Lower leg skin (tissue), 4 donors: ENCODE results near the gene COPB1. TPM values are rescaled to one million over a fixed set of nuclear protein-coding genes. Genes with fewer than 3 reads are reported as not detected.

Source experiments
- DNase-seq, 2 donors: peaks; one replicate each; pipeline ENCODE4 v3.0.0-alpha.2; 2019; ENCODE audit warnings: low spot score in 2 of 2
- H3K4me3 ChIP-seq: fragments of 200-600 bp; sonication (generic); 2 replicates; pipeline ENCODE4 v1.5.1; 2017; ENCODE audit warnings: mild to moderate bottlenecking, low read depth; ENCODE audit not compliant: poor library complexity, severe bottlenecking
- POLR2A ChIP-seq, 2 donors: fragments of 450-650 bp; IDR thresholded peaks; one replicate each; pipeline ENCODE4 v1.6.1; 2016 to 2017; ENCODE audit warnings: antibody characterized with exemption in 2 of 2, mild to moderate bottlenecking in 1 of 2, moderate library complexity in 1 of 2
- WGBS, 2 donors: methylation state at CpG; one replicate each; pipeline ENCODE4 v1.1.5; 2018; 5-methylcytosine and 5-hydroxymethylcytosine counted together
- intact Hi-C: fragments of 100-400 bp; cut with DNase I; formaldehyde crosslinking; loops from one replicate; pipeline ENCODE4 v1.15.0; 2023; ENCODE audit warnings: low total_unique reads
- total RNA-seq, 4 donors: library from RNA; depleted of rRNA; stranded (reverse); fragments of >200 nt; gene quantifications; one replicate each; pipeline ENCODE4 v1.1.0, GENCODE V29; 2016
- TF ChIP-seq, protein P1 (sequence below), 3 donors: fragments of 450-650 bp; IDR thresholded peaks; one replicate each; pipeline ENCODE4 v1.5.1; 2016; ENCODE audit warnings: antibody characterized with exemption in 3 of 3, mild to moderate bottlenecking in 3 of 3, moderate library complexity in 2 of 3

Gene COPB1
- total RNA-seq, 4 donors from 2014 or later, result 59.8 to 74.8 (median 65.0) TPM

DNA sequence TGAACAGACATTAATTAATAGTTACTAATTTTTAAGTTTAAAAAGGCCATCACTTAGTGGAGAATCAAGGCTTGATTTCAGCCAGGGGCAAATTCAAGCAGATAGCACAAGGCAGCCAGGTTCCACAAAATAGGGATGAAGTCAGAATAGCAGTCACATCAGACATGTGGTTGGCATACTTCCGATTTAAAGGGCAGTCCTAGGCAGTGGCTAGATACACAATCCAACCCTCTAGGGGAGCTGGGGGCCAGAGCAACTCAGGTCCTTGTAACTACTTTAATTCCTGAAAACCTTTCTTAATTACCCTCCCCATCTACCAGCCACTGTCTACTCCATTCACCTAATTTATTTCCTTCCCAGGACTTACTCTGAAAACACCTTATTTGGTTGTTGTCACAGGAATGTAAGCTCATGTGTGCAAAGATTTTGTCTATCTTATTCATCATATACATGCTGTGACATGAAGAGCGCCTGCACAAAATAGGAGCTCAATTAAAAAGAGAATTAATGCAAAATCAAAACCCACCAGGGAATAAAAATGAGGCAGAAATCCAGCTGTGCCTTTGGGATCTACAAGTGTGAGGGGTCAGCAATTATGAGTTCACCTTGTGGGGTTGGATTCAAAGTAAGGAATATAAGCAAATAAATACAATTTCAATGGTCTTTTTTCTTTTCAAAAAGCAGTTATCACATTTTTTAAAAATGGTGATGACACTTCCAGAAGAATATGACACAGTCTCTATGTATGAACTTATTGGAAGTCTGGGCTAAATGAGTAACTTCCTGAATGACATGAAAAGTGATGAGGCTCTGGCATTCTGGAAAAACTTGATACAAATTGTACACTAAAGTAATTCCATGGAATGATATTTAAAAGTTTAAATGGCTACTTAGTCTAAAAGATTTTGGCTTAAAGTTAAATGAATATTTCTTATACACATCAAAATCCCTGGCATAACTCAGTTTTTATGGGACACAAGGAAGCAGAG, 53.8 kb downstream of the COPB1 start:
- TF ChIP-seq, protein P1, sequence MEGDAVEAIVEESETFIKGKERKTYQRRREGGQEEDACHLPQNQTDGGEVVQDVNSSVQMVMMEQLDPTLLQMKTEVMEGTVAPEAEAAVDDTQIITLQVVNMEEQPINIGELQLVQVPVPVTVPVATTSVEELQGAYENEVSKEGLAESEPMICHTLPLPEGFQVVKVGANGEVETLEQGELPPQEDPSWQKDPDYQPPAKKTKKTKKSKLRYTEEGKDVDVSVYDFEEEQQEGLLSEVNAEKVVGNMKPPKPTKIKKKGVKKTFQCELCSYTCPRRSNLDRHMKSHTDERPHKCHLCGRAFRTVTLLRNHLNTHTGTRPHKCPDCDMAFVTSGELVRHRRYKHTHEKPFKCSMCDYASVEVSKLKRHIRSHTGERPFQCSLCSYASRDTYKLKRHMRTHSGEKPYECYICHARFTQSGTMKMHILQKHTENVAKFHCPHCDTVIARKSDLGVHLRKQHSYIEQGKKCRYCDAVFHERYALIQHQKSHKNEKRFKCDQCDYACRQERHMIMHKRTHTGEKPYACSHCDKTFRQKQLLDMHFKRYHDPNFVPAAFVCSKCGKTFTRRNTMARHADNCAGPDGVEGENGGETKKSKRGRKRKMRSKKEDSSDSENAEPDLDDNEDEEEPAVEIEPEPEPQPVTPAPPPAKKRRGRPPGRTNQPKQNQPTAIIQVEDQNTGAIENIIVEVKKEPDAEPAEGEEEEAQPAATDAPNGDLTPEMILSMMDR (IDR thresholded peaks at IDR 0.05), result no peak
- no peak for TF ChIP-seq POLR2A (IDR thresholded peaks at IDR 0.05)
- intact Hi-C loops, result no loop called here
- 71 to 76% methylated on average over 2 of the region's 2 CpGs for WGBS, 2 donors
- no peak overlapping the region for H3K4me3 ChIP-seq
- no peak for DNase-seq

DNA sequence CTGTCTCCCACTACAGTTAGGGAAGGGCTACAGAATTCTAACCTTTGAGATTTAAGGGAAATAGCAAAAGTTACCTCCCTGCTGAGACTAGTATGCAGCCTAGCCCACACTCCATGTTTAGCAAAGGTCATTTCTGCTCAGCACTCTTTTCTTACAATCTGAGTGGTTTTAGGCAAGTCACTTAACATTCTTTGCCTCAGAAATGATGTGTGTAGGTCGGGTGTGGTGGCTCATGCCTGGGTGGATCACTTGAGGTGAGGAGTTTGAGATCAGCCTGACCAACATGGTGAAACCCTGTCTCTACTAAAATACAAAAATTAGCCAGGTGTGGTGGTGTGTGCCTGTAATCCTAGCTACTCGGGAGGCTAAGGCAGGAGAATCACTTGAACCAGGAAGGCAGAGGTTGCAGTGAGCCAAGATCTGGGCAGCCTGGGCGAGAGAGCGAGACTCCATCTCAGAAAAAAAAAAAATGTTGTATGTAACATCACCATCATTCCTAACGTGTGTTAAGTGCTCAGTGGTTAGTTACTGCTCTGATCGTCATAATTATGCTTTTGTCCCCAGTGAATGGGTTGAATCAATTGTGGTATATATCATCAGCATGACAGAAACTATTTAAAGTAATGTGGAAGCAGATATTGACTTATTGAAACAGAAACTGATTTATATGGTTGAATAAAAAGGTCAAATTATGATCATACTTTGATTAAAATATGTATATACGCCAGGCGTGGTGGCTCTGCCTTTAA, 55.0 kb downstream of the COPB1 start:
- DNase-seq, result no peak
- TF ChIP-seq, protein P1 (IDR thresholded peaks at IDR 0.05), result no peak
- TF ChIP-seq POLR2A (IDR thresholded peaks at IDR 0.05), result no peak
- WGBS, 2 donors, result 90 to 91% methylated on average over 8 of the region's 8 CpGs
- no peak overlapping the region for H3K4me3 ChIP-seq
- intact Hi-C loops, result no loop called here

DNA sequence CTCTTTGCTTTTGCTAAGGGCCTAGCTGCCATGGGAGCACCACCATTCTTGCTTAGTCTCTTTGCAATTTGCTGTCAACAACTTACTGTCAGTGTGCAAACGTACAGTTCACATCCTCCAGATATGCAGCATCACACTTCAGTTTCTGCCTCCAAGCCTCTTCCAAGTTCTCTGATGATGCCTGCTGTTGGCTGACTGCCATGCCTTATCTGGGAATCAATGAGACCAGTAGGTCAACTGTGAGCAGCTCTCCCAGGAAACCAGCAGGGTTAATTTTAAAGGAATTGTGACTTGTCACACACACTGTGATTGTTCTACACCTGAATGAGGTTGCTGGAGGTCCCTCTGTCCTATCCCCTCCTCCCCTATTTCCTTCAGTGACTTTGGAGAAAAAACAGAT, 56.0 kb downstream of the COPB1 start:
- 64 to 71% methylated on average over 1 of the region's 1 CpG for WGBS, 2 donors
- DNase-seq, result no peak
- TF ChIP-seq, protein P1 (IDR thresholded peaks at IDR 0.05), result no peak
- TF ChIP-seq POLR2A (IDR thresholded peaks at IDR 0.05), result no peak
- no peak overlapping the region for H3K4me3 ChIP-seq
- intact Hi-C loops, result no loop called here

DNA sequence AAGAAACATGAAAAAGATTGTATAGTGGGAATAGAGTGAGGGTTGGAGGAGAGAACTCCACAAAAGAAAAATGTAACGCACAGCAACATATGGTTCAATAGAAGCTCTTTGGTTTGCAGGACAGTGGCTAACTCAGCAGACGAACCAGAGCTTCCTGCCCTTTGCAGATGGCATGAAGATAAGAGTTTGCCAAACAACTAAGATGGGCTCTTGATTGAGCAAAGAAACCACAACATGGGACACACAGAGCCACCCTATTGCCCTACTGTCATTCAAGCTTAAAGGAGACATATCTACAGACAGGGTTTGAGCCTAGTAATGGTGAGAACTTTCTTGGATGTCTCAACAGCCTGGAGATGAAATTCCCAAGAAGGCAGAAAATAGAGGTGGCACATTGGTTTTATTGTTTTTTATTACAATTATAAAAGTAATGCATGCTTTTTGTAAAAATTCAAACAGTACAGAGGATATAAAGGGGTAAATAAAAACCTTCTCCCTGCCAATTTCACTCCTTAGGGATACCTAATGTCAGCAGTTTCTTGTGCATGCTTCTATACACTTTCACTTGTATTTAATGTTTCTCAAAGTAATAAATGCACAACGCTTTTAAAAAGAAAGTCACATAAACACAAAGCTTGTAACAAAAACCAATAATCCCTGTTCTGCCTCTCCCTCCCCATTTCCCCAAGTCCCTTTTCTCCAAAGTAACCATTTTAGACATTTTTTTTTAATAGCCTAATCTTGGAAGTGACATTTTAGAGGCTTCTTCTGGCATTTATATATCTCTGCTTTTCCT, 63.7 kb downstream of the COPB1 start:
- no peak for DNase-seq
- intact Hi-C loops, result no loop called here
- 71 to 74% methylated on average over 3 of the region's 3 CpGs for WGBS, 2 donors
- TF ChIP-seq, protein P1 (IDR thresholded peaks at IDR 0.05), result no peak
- no peak for TF ChIP-seq POLR2A (IDR thresholded peaks at IDR 0.05)
- no peak overlapping the region for H3K4me3 ChIP-seq

DNA sequence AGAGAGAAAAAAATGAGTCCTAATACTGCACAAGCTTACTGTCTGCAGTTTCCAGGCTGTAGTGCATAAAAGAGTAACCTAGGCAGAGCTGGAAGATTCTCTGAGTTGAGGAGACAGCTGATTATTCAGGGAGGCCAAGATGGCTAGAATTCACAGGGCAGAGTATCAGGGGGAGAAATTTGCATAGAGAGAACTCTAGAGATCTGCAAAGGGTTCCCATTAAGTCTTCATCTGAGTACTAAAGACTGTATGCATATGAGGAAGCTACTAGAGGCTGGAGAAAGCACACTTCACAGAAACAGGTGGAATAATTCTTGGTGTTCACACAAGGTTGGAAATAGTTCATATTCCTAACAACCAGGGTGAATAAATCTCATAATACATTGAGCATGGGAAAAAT, 74.0 kb downstream of the COPB1 start:
- intact Hi-C loops, result no loop called here
- no peak overlapping the region for H3K4me3 ChIP-seq
- TF ChIP-seq POLR2A (IDR thresholded peaks at IDR 0.05), result no peak
- TF ChIP-seq, protein P1 (IDR thresholded peaks at IDR 0.05), result no peak
- DNase-seq, result no peak
